Measurements from ENCODE around the gene ZFAND3. TPM values are rescaled to one million over a fixed set of nuclear protein-coding genes. Genes with fewer than 3 reads are reported as not detected.

Gene ZFAND3
- total and polyA plus RNA-seq, 2 experiments from 2014 or later, result 36.5 to 50.0 TPM

- Histone ChIP-seq H3K79me2 (peaks cover 100% of the 10 kb centered on the region), H3K27ac (no peak overlapping the region), H3K4me3 (no peak overlapping the region), H3K27me3 (no peaks in the 10 kb centered on the region), H2AFZ (no peak overlapping the region), H4K20me1 (ENCODE audit: insufficient read depth, poor library complexity, severe bottlenecking) (peaks cover 98% of the 10 kb centered on the region), H3K36me3 (replicated peaks; ENCODE audit: insufficient read depth, low read depth) (no peaks in the 10 kb centered on the region), H3K9me3 (ENCODE audit: low read depth) (no peaks in the 10 kb centered on the region), H3K9me2 (replicated peaks; ENCODE audit: insufficient read depth) (no peaks in the 10 kb centered on the region), H3K4me1 (ENCODE audit: insufficient read depth) (no peaks in the 10 kb centered on the region), H3K4me2 (no peak overlapping the region)
- DNase-seq (ENCODE audit: low spot score), result no peak
- TF ChIP-seq, protein P1, sequence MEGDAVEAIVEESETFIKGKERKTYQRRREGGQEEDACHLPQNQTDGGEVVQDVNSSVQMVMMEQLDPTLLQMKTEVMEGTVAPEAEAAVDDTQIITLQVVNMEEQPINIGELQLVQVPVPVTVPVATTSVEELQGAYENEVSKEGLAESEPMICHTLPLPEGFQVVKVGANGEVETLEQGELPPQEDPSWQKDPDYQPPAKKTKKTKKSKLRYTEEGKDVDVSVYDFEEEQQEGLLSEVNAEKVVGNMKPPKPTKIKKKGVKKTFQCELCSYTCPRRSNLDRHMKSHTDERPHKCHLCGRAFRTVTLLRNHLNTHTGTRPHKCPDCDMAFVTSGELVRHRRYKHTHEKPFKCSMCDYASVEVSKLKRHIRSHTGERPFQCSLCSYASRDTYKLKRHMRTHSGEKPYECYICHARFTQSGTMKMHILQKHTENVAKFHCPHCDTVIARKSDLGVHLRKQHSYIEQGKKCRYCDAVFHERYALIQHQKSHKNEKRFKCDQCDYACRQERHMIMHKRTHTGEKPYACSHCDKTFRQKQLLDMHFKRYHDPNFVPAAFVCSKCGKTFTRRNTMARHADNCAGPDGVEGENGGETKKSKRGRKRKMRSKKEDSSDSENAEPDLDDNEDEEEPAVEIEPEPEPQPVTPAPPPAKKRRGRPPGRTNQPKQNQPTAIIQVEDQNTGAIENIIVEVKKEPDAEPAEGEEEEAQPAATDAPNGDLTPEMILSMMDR (IDR thresholded peaks at IDR 0.05; ENCODE audit: poor library complexity), result no peak
- TF ChIP-seq EZH2phosphoT487 (IDR thresholded peaks at IDR 0.05; ENCODE audit: low read depth, severe bottlenecking, unreplicated experiment), result no peak
- no peak for TF ChIP-seq EZH2 (IDR thresholded peaks at IDR 0.05; ENCODE audit: borderline replicate concordance)
- 88% methylated on average over 3 of the region's 3 CpGs for WGBS (ENCODE audit: low lambda C conversion rate, missing lambda C conversion rate)
These were observed 28.2 kb downstream of the ZFAND3 start for GRCh38 chr6:37847704-37848103.

GRCh38 chr6:37848371-37848770 lies 28.8 kb downstream of the ZFAND3 start:
- WGBS (ENCODE audit: low lambda C conversion rate, missing lambda C conversion rate), result 93% methylated on average over 4 of the region's 4 CpGs
- no peak for DNase-seq (ENCODE audit: low spot score)

DNA sequence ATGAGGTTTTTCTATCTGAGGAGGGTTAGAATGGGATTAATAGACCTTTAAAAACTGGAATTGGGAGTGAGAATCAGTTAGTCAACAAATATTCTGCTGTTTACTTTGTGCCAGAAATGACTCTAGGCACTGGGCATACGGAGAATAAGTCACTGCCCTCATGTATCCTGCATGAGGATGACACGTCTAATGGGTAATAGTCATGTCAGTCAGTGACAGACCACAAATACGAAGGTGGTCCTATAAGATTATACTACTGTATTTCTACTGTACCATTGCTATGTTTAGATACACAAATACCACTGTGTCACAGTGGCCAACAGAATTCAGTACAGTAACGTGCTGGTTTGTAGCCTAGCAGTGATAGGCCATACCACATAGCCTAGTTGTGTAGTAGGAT lies 30.7 kb downstream of the ZFAND3 start:
- Histone ChIP-seq H3K4me3 (no peak overlapping the region), H3K27ac (no peak overlapping the region), H3K4me2 (no peak overlapping the region), H3K79me2 (peaks cover 100% of the 10 kb centered on the region), H3K9me3 (ENCODE audit: low read depth) (no peaks in the 10 kb centered on the region), H3K4me1 (ENCODE audit: insufficient read depth) (no peaks in the 10 kb centered on the region), H2AFZ (no peak overlapping the region), H3K36me3 (replicated peaks; ENCODE audit: insufficient read depth, low read depth) (no peaks in the 10 kb centered on the region), H3K9me2 (replicated peaks; ENCODE audit: insufficient read depth) (no peaks in the 10 kb centered on the region), H4K20me1 (ENCODE audit: insufficient read depth, poor library complexity, severe bottlenecking) (peaks cover 100% of the 10 kb centered on the region), H3K27me3 (no peaks in the 10 kb centered on the region)
- DNase-seq (ENCODE audit: low spot score), result no peak
- 96% methylated on average over 4 of the region's 4 CpGs for WGBS (ENCODE audit: low lambda C conversion rate, missing lambda C conversion rate)
- TF ChIP-seq EZH2 (IDR thresholded peaks at IDR 0.05; ENCODE audit: borderline replicate concordance) (no peak), EZH2phosphoT487 (IDR thresholded peaks at IDR 0.05; ENCODE audit: low read depth, severe bottlenecking, unreplicated experiment) (no peak)
- TF ChIP-seq, protein P1 (IDR thresholded peaks at IDR 0.05; ENCODE audit: poor library complexity), result no peak

More at GRCh38 chr6:37848371-37848770, 28.8 kb downstream of the ZFAND3 start:
- Histone ChIP-seq H3K9me3 (ENCODE audit: low read depth) (no peaks in the 10 kb centered on the region), H2AFZ (no peak overlapping the region), H3K4me3 (no peak overlapping the region), H3K79me2 (peaks cover 100% of the 10 kb centered on the region), H3K4me1 (ENCODE audit: insufficient read depth) (no peaks in the 10 kb centered on the region), H3K27me3 (no peaks in the 10 kb centered on the region), H3K36me3 (replicated peaks; ENCODE audit: insufficient read depth, low read depth) (no peaks in the 10 kb centered on the region), H3K27ac (no peak overlapping the region), H4K20me1 (ENCODE audit: insufficient read depth, poor library complexity, severe bottlenecking) (peaks cover 98% of the 10 kb centered on the region), H3K9me2 (replicated peaks; ENCODE audit: insufficient read depth) (no peaks in the 10 kb centered on the region), H3K4me2 (no peak overlapping the region)
- TF ChIP-seq EZH2 (IDR thresholded peaks at IDR 0.05; ENCODE audit: borderline replicate concordance) (no peak), EZH2phosphoT487 (IDR thresholded peaks at IDR 0.05; ENCODE audit: low read depth, severe bottlenecking, unreplicated experiment) (no peak)
- TF ChIP-seq, protein P1 (IDR thresholded peaks at IDR 0.05; ENCODE audit: poor library complexity), result no peak

Measured in hepatocyte (in vitro differentiated cells).